ENCODE measurements around the gene DHDDS.
A peak's percentile ranks its signal among the peaks of the same experiment; 100 is the strongest.
"Not testable (repeated sequence)": the region's sequence is repeated elsewhere in the genome, so short reads cannot be mapped to it uniquely, and the experiment has no call there.

Gene DHDDS

DNA sequence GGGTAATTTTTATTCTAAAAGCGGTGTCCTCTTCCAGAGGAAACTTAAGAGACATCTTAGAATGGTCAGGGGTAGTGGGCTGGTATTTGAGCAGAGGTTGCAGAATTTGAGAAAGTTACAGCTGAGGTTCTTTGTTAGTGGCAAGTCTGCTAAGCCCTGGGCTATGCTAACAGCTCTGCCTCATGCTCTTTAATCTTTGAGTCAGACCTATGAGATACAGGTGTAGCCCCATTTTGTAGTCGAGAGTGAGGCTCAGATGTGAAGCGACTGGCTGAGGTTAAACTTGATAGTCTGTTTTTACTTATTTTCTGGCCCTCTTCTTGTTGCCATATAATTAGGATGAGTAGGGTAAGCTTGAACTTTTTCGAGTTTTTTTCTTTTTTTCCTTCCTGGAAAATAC, 44.8 kb downstream of the DHDDS start:
- no peak for DNase-seq (ENCODE audit: low read depth in 2 of 2)

DNA sequence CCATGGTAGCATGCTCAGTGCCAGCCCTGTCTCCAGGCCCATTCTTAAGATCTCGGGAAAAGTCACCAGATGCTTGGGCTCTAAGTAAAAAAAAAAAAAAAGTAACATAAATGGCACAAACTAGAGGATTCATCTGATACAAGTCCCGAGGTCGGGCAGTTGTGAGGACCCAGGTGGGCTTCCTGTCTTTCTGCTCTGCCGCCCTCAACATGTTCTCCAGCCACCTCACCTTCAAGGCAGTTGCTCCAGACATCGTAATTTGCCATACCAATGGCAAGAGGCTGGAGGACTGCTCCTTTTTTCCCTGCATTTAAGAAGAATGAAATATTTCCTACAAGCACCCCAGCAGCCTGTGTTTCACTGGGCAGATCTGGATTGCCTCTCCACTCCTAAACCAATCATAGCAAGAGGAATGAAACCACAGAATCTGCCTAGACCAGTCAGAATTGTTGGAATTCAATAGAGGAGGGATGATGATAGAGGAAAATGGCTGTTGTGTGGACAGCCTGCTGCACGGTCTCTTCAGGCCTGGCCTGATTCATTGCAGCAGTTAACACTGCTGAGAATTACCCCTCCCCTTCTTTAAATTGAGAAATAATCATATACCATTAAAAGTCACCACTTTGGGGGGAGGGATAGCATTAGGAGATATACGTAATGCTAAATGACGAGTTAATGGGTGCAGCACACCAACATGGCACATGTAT, 45.5 kb downstream of the DHDDS start:
- no peak for DNase-seq (ENCODE audit: low read depth in 2 of 2)

DNA sequence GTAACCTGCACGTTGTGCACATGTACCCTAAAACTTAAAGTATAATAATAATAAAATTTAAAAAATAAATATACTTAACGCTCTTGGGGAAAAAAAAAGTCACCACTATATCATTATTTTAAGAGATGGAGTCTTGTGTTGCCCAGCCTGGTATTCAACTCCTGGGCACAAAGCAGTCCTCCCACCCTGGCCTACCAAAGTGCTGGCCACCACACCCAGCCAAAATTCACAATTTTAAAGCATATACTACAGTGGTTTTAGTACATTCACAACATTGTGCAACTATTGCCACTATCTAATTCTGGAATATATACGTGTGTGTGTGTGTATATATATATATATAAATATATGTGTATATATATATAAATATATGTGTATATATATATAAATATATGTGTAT, 46.0 kb downstream of the DHDDS start:
- no peak for DNase-seq (ENCODE audit: low read depth in 2 of 2)

DNA sequence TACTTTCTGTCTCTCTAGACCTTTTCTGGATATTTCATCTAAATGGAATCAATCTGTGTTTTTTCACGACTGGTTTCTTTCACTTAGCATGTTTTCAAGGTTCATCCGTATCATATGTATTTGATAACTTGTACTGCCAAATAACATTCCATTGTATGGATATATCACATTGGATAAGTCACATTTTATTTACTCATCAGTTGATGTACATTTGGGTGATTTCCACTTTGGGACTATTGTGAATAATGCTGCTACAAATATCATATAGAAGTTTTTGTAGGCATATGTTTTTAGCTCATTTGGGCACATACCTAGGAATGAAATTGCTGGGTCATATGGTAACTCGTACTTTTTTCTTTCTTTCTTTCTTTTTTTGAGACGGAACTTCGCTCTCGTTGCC, 46.9 kb downstream of the DHDDS start:
- no peak for DNase-seq (ENCODE audit: low read depth in 2 of 2)

DNA sequence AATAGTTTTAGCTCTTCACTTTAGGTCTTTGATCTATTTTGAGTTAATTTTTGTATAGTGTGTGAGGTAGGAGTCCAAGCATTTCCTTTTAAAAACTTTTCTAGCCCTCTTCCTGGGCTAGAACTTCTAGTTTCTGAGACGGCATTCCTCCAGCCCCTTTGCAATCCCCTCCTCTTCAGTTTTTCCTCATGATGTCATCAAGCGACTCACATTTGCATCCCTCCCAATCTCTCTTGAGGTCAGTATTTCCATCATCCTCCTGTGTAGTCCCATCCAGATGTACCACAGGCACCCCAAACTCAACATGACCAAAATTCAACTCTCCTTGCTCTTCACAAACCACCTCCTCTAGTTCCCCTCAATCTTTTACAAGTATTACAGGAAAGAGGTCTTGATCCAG, 50.8 kb downstream of the DHDDS start:
- DNase-seq (ENCODE audit: low read depth in 2 of 2) = no peak

DNA sequence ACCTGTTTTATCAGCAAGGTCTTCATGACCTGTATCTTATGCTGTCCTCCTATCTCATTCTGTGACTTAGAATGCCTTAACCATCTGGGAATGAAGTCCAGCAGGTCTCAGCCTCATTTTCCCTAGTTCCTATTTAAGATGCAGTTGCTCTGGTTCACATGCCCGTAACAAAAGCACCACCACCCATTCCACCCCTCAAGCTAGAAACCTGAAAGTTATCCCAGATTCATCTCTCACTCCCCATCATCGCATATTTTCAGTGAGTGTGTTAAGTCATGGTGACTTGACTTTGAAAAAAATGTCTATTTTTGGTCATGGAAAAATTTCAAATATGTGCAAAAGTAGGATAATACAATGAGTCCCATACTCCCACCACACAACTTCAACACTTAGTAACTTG, 51.9 kb downstream of the DHDDS start:
- no peak for DNase-seq (ENCODE audit: low read depth in 2 of 2)

DNA sequence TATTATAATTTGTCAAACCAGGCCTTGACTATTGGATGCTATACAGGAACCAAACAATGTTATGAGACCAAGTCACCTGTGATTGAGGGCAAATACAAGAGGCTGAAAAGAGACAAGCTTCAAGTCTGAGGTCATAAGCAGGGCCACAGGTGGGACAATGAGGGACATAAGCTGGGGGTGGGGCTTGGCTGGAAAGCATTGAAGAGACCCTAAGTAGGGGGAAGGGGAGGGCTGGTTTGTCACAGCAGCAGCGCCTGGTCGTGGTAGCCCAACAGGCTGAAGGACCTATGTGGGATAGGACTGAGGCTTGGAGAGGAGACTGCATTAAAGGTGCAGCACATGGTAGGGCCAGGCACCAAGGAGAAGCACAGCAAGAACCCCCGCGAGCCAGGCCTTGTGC, 58.0 kb downstream of the DHDDS start:
- DNase-seq (ENCODE audit: low read depth in 2 of 2) = no peak

DNA sequence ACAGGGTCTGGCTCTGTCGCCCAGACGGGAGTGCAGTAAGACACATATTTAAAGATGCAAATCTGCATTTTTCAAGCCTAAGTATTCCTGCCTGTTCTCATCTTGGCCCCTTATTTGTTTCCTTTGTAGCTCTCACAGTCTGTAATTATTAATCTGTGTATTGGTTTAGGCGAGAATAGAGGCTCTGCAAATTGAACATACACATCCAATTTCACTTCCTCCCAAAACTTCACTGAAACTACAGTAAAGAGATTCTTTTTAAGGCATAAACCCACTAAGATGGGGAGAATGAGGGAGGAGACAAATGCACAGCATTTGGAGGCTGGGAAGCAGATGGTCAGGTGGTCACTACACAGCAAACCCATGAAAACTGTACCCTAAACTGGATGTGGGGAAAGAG, 61.1 kb downstream of the DHDDS start:
- no peak for DNase-seq (ENCODE audit: low read depth in 2 of 2)

DNA sequence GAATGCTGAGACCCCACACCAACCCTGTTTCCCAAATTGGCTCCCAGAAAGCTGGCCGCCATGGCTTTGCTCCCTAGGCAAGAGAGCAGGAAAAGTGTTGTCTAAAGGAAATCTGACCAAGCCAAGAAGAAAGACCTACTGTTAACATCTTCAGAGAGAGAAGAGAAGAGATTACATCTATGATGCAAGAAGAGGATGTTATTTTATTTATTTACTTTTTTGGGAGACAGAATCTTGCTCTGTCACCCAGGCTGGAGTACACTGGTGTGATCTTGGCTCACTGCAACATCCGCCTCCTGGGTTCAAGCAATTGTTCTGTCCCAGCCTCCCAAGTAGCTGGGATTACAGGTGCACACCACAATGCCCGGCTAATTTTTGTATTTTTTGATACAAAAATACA, 61.8 kb downstream of the DHDDS start:
- DNase-seq (ENCODE audit: low read depth in 2 of 2) = no peak

DNA sequence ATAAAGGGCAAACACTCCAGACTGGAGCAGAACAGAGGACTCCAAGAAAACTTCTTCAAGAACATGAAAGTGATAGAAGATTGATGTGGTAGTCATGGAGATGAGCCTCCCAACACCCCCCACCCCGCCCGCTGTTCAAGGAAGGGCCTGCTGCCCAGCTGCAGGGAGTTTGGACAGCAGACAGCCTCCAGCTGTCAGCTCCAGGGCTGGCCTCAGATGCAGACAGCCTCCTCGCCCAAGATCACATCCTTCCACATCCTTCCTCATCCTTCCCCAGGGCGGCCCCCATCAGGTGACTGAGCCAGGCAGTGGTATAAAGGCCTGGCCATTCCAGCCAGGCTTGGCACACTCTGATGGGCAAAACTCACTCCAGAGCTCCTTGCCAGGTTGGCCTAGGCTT, 64.7 kb downstream of the DHDDS start:
- DNase-seq (ENCODE audit: low read depth in 2 of 2) = no peak

DNA sequence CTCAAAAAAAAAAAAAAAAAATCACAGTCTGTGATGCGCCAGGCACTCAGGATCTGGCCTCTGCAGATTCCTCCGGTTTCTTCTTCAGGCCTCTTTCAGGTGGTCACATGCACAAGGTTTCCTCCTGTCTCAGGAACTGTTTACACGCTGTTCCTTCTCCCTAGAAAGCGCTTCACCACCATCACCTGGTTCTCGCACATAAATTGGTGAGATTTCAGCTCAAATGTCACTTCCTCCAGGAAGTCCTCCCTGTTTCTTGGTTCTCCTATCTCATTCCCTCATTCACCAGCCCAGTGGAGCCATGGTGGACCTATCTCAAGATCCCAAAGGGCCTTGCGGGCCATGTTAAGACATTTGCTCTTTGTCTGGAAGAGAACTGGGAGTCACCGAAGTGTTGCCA, 66.8 kb downstream of the DHDDS start:
- no peak for DNase-seq (ENCODE audit: low read depth in 2 of 2)

DNA sequence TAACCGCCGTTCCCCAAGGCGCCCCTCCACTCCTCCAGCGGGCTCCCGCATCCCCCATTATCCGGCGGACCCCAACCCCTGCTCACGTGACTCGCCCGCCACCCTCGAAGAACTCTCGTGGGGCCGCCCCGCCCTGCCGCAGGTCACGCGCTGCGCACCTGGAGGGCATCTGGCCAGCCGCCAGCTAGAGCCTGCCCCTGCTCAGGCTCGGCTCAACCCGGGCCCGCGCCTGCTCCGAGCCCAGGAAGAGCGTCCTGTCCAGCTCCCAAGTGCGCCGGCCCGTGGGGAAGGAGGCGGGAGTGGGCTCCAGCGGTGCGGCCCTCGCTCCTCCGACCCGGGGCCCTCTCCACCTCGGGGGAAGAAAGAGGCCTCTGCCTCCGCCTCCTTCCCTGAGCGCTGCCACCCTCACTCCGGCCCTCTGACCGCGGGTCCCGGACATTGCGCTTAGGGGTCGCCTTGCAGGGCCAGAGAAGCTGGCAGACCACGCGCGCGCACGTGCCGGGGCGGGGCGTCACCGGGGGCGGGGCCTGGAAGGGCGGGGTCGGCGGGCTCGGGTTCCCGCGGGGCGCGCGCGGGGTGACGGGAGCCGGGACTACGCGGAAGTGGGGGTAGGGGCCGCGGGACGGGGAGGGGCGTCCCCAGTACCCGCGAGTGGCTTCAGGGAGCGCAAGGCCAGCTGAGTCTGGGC, 68.5 kb downstream of the DHDDS start:
- DNase-seq (ENCODE audit: low read depth in 2 of 2) = peak; percentile 80 to 88

DNA sequence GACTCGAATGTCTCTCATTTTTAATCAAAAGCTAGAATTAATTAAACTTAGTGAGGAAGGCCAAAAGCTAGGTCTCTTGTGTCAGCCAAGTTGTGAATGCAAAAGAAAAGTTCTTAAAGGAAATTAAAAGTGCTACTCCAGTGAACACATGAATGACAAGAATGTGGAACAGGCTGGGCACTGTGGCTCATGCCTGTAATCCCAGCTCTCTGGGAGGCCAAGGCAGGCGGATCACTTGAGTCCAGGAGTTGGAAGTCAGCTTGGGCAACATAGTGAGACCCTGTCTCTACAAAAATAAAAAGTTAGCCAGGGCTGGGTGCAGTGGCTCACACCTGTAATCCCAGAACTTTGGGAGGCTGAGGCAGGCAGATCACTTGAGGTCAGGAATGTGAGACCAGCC, 78.6 kb downstream of the DHDDS start:
- not testable (repeated sequence) for DNase-seq (ENCODE audit: low read depth in 2 of 2)

DNA sequence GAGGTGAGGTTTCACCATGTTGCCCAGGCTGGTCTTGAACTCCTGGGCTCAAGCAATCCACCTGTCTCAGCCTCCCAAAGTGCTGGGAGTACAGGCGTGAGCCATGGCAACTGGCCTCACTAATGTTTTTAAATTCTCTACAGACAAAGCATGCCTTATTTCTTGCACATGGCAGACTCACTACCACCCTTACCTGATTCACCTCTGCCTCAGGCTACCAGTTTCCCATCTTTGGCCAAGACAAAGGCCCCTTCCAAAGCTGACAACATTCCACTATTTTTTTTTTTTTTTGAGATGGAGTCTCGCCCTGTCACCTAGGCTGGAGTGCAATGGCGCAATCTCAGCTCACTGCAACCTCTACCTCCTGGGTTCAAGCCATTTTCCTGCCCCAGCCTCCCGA, 83.7 kb downstream of the DHDDS start:
- not testable (repeated sequence) for DNase-seq (ENCODE audit: low read depth in 2 of 2)

DNA sequence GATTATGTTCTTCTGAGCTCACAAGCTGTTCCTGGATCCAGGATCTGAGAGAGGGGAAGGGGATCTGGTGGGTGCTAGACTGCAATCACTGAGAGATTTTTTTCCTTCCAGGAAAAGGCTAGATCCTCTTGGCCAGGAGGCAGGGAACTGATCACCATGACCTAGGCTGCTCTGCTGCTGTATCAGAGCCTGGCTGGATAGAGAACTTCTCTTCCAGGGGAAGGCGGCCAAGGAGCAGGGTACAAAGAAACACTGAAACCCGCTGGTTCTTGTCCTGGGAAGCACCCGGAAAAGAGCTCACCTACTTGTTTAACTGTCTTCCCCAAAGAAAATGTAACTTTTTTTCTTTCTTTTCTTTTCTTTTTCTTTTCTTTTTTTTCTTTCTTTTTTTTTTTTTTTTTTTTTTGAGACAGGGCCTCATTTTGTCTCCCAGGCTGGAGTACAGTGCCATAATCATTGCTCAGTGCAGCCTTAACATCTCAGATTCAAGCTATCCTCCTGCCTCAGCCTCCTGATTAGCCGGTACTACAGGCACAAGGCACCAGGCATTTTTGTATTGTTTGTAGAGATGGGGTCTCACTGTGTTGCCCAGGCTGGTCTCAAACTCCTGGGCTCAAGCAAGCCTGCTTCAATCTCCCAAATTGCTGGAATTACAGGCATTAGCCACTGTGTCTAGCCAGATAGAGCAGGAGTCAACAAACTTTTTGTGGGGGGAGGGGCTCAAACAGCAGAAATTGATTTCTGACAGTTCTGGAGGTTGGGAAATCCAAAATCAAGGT, 85.1 kb downstream of the DHDDS start:
- no peak for DNase-seq (ENCODE audit: low read depth in 2 of 2)

DNA sequence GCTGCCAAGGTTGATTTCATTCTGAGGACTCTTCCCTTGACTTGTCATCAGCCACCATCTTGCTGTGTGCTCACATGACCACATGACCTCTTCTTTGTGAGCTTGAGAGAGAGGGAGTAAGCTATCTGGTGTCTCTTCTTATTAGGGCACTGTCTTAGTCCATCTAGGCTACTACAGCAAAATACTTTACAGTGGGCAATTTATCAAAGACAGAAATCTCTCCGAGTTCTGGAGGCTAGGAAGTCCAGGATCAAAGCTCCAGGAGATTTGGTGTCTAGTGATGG, 85.6 kb downstream of the DHDDS start:
- DNase-seq (ENCODE audit: low read depth in 2 of 2) = no peak

DNA sequence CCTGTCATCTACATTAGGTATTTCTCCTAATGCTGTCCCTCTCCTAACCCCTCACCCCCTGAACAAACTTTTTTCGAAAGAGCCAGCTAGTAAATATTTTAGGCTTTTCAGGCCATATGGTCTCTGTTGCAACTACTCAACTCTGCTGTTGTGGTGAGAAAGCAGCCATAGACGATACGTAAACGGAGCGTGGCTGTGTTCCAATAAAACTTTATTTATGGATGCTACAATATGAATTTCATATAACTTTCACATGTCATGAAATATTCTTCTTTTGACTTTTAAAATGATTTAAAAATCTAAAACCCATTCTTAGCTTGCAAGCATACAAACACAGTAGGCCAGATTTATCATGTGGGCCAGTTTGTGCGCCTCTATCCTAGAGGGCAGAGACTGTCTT, 86.2 kb downstream of the DHDDS start:
- DNase-seq (ENCODE audit: low read depth in 2 of 2) = no peak

DNA sequence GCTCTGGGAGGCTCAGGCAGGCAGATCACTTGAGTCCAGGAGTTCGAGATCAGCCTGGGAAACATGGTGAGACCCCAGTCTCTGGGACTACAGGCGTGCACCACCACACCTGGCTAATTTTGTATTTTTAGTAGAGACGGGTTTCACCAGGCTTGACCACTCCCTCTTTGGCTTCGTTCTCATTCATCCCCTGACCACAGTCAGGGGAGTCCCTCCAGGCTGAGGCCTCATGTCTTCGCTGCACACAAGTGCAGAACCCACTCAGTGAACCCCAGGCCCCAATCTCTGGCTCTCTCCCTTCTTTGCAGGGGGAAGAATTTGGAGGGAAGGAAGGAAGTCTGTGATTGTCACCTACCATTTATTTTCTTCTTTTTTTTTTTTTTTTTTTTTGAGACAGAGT, 88.2 kb downstream of the DHDDS start:
- DNase-seq (ENCODE audit: low read depth in 2 of 2) = no peak

Measured in activated CD8-positive, alpha-beta memory T cell treated with anti-CD3 and anti-CD28 coated beads for 4 hours (primary cell).